Measurements from ENCODE around the gene FOXA2. TPM values are rescaled to one million over a fixed set of nuclear protein-coding genes. Genes with fewer than 3 reads are reported as not detected.

The FOXA2 gene
- total and polyA plus RNA-seq, 2 of the 13 experiments (the other 11 are each of a cell fraction or from before 2014, with no cell fraction given): 8.8 to 12.2 TPM

DNA sequence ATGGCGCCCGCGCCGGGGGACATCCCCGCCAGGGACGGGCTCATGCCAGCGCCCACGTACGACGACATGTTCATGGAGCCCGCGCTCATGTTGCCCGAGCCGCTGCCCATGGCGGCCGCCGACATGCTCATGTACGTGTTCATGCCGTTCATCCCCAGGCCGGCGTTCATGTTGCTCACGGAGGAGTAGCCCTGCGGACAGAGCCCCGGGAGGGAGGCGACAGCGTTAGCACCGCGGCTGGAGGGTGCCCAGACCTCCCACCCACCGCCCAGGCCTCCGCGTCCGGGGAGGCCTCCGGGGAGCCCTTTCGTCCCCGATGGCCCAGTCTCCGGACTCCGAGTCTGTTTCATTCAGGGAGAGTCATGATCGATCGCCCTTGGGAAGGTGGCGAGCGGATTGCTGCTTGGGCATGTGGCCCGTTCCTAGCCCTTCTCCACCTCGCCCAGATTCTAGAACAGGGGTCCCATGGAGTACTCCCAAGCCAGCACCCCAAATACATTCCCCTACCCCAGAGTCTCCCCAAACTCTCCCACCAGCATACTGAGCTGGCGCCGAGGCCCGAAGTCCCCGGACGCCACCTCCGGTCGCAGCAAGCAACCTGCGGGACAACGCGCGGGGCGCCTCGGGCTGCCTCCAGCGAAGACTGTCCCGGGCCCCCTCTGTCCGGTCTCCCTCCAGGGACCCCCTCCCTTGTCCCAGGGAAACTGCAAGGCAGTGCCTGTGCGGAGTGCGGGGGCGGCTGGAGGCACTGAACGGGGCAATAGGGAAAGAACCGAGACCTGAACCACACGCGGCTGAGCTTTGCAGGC lies 1.2 kb downstream of the FOXA2 start (continued):
- TF ChIP-seq, protein P1, sequence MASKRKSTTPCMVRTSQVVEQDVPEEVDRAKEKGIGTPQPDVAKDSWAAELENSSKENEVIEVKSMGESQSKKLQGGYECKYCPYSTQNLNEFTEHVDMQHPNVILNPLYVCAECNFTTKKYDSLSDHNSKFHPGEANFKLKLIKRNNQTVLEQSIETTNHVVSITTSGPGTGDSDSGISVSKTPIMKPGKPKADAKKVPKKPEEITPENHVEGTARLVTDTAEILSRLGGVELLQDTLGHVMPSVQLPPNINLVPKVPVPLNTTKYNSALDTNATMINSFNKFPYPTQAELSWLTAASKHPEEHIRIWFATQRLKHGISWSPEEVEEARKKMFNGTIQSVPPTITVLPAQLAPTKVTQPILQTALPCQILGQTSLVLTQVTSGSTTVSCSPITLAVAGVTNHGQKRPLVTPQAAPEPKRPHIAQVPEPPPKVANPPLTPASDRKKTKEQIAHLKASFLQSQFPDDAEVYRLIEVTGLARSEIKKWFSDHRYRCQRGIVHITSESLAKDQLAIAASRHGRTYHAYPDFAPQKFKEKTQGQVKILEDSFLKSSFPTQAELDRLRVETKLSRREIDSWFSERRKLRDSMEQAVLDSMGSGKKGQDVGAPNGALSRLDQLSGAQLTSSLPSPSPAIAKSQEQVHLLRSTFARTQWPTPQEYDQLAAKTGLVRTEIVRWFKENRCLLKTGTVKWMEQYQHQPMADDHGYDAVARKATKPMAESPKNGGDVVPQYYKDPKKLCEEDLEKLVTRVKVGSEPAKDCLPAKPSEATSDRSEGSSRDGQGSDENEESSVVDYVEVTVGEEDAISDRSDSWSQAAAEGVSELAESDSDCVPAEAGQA (IDR thresholded peaks at IDR 0.05; ENCODE audit: low read depth): no peak
- TF ChIP-seq, protein P1 (CRISPR knock-in tag; IDR thresholded peaks at IDR 0.05; ENCODE audit: borderline replicate concordance): no peak; the same call in 1 of the 2 replicates
- no peak for TF ChIP-seq HHEX (CRISPR knock-in tag; IDR thresholded peaks at IDR 0.05)
- TF ChIP-seq, protein P2, sequence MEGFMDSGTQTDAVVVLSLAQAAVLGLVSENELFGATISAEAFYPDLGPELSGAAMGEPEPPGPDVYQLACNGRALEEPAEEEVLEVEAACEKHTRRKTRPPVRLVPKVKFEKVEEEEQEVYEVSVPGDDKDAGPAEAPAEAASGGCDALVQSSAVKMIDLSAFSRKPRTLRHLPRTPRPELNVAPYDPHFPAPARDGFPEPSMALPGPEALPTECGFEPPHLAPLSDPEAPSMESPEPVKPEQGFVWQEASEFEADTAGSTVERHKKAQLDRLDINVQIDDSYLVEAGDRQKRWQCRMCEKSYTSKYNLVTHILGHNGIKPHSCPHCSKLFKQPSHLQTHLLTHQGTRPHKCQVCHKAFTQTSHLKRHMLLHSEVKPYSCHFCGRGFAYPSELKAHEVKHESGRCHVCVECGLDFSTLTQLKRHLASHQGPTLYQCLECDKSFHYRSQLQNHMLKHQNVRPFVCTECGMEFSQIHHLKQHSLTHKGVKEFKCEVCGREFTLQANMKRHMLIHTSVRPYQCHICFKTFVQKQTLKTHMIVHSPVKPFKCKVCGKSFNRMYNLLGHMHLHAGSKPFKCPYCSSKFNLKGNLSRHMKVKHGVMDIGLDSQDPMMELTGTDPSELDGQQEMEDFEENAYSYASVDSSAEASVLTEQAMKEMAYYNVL (CRISPR knock-in tag; IDR thresholded peaks at IDR 0.05; ENCODE audit: borderline replicate concordance): no peak
- TF ChIP-seq ZNF331 (CRISPR knock-in tag; IDR thresholded peaks at IDR 0.05): peak; percentile 19; the same call in 1 of the 2 replicates
- no peak for TF ChIP-seq MAFG (CRISPR knock-in tag; IDR thresholded peaks at IDR 0.05)
- peak; percentile 38; the same call in 1 of the 2 replicates for TF ChIP-seq MTA1 (CRISPR knock-in tag; IDR thresholded peaks at IDR 0.05; ENCODE audit: borderline replicate concordance)
- TF ChIP-seq, protein P3, sequence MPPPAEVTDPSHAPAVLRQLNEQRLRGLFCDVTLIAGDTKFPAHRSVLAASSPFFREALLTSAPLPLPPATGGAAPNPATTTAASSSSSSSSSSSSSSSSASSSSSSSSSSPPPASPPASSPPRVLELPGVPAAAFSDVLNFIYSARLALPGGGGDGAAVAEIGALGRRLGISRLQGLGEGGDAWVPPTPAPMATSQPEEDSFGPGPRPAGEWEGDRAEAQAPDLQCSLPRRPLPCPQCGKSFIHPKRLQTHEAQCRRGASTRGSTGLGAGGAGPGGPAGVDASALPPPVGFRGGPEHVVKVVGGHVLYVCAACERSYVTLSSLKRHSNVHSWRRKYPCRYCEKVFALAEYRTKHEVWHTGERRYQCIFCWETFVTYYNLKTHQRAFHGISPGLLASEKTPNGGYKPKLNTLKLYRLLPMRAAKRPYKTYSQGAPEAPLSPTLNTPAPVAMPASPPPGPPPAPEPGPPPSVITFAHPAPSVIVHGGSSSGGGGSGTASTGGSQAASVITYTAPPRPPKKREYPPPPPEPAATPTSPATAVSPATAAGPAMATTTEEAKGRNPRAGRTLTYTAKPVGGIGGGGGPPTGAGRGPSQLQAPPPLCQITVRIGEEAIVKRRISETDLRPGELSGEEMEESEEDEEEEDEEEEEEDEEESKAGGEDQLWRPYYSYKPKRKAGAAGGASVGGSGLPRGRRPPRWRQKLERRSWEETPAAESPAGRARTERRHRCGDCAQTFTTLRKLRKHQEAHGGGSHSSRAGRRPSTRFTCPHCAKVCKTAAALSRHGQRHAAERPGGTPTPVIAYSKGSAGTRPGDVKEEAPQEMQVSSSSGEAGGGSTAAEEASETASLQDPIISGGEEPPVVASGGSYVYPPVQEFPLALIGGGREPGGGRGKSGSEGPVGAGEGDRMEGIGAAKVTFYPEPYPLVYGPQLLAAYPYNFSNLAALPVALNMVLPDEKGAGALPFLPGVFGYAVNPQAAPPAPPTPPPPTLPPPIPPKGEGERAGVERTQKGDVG (CRISPR knock-in tag; IDR thresholded peaks at IDR 0.05; ENCODE audit: borderline replicate concordance): no peak
- no peak; the same call in 1 of the 2 replicates for TF ChIP-seq ZNF350 (CRISPR knock-in tag; IDR thresholded peaks at IDR 0.05; ENCODE audit: borderline replicate concordance, low read depth)
- TF ChIP-seq ARNT (IDR thresholded peaks at IDR 0.05): no peak
- TF ChIP-seq ZNF24 (IDR thresholded peaks at IDR 0.05): no peak
- TF ChIP-seq SMC3 (IDR thresholded peaks at IDR 0.05; ENCODE audit: low read length): no peak
- TF ChIP-seq ZNF17 (CRISPR knock-in tag; IDR thresholded peaks at IDR 0.05): no peak
- no peak for TF ChIP-seq MIER3 (CRISPR knock-in tag; IDR thresholded peaks at IDR 0.05; ENCODE audit: borderline replicate concordance)
- TF ChIP-seq ZNF546 (CRISPR knock-in tag; conservative IDR thresholded peaks at IDR 0.05): peak; percentile 65; the same call in 1 of the 2 replicates
- peak; percentile 45 for TF ChIP-seq ZFP36 (IDR thresholded peaks at IDR 0.05; ENCODE audit: borderline replicate concordance, low read depth, low read length, partially characterized antibody)
- peak; percentile 53; the same call in 1 of the 2 replicates for TF ChIP-seq KAT7 (CRISPR knock-in tag; IDR thresholded peaks at IDR 0.05; ENCODE audit: borderline replicate concordance)
- no peak for TF ChIP-seq CENPT (CRISPR knock-in tag; IDR thresholded peaks at IDR 0.05; ENCODE audit: low read depth)
- TF ChIP-seq ZNF235 (CRISPR knock-in tag; IDR thresholded peaks at IDR 0.05; ENCODE audit: borderline replicate concordance): no peak; the same call in 1 of the 2 replicates
